ENCODE results near the gene CHCHD10. TPM values are rescaled to one million over a fixed set of nuclear protein-coding genes. Genes with fewer than 3 reads are reported as not detected.

CHCHD10 gene
- total and polyA plus RNA-seq, 2 of the 13 experiments (the other 11 are each of a cell fraction or from before 2014, with no cell fraction given): 37.0 to 62.8 TPM

DNA sequence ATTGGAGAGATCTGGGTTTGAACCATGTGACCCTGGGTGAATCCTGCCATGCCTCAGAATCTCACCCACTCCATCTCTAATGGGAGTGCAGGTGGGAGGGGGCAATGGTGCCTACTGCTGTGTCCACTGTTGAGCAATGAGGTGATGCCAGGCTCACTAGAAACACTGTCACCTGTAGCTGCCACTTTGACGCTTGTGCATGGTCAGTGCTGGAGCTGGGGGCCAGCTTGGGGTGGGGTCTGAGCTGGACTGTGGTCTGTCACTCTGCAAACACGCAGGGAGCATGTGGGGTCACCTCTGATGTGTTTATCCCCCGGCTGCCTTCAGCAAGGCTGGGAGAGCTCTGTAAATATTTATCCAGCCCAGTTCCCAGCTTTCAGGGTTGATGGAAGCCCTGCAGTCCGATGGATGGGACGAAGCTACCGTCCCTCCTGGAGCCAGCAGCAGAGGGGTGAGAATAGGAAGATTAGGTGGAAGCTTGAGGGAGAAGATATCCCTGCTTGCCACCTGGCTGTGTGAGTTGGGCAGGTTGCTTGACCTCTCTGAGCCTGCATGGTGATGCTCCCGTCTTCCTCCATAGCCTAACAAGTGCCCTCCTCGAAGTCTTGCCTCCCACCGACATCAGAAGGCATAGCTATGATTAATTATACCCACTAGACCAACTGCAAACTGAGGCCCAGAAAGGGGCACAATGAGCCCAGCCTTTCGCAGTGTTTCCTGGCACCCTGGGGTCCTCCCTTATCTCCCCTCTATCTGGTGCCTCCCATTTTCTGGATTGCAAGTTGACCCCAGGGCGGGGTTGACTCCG, 6.5 kb upstream of the CHCHD10 start (continued):
- TF ChIP-seq, protein P1, sequence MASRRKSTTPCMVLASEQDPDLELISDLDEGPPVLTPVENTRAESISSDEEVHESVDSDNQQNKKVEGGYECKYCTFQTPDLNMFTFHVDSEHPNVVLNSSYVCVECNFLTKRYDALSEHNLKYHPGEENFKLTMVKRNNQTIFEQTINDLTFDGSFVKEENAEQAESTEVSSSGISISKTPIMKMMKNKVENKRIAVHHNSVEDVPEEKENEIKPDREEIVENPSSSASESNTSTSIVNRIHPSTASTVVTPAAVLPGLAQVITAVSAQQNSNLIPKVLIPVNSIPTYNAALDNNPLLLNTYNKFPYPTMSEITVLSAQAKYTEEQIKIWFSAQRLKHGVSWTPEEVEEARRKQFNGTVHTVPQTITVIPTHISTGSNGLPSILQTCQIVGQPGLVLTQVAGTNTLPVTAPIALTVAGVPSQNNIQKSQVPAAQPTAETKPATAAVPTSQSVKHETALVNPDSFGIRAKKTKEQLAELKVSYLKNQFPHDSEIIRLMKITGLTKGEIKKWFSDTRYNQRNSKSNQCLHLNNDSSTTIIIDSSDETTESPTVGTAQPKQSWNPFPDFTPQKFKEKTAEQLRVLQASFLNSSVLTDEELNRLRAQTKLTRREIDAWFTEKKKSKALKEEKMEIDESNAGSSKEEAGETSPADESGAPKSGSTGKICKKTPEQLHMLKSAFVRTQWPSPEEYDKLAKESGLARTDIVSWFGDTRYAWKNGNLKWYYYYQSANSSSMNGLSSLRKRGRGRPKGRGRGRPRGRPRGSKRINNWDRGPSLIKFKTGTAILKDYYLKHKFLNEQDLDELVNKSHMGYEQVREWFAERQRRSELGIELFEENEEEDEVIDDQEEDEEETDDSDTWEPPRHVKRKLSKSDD (CRISPR knock-in tag; IDR thresholded peaks at IDR 0.05; ENCODE audit: low read depth): 0 out of 2 replicates have a peak, but pooled peaks have one; percentile 44
- TF ChIP-seq, protein P2, sequence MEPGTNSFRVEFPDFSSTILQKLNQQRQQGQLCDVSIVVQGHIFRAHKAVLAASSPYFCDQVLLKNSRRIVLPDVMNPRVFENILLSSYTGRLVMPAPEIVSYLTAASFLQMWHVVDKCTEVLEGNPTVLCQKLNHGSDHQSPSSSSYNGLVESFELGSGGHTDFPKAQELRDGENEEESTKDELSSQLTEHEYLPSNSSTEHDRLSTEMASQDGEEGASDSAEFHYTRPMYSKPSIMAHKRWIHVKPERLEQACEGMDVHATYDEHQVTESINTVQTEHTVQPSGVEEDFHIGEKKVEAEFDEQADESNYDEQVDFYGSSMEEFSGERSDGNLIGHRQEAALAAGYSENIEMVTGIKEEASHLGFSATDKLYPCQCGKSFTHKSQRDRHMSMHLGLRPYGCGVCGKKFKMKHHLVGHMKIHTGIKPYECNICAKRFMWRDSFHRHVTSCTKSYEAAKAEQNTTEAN (CRISPR knock-in tag; conservative IDR thresholded peaks at IDR 0.05): peak; percentile 40; the same call in 1 of the 2 replicates
- TF ChIP-seq SMAD3 (CRISPR knock-in tag; IDR thresholded peaks at IDR 0.05) (no peak; the same call in 1 of the 2 replicates), ATAD3A (CRISPR knock-in tag; IDR thresholded peaks at IDR 0.05) (no peak), SATB2 (CRISPR knock-in tag; IDR thresholded peaks at IDR 0.05) (no peak), CBX5 (CRISPR knock-in tag; IDR thresholded peaks at IDR 0.05; ENCODE audit: borderline replicate concordance) (peak; percentile 48; the same call in 1 of the 2 replicates), DMAP1 (CRISPR knock-in tag; IDR thresholded peaks at IDR 0.05) (peak; percentile 52; the same call in 1 of the 2 replicates), ZNF138 (CRISPR knock-in tag; IDR thresholded peaks at IDR 0.05; ENCODE audit: low read depth) (no peak), GATA4 (IDR thresholded peaks at IDR 0.05; ENCODE audit: borderline replicate concordance, low read depth) (no peak; the same call in 1 of the 2 replicates), GLI4 (CRISPR knock-in tag; IDR thresholded peaks at IDR 0.05; ENCODE audit: borderline replicate concordance) (no peak), CHD4 (IDR thresholded peaks at IDR 0.05; ENCODE audit: borderline replicate concordance, low read length) (no peak; the same call in 1 of the 2 replicates)
- TF ChIP-seq, protein P3, sequence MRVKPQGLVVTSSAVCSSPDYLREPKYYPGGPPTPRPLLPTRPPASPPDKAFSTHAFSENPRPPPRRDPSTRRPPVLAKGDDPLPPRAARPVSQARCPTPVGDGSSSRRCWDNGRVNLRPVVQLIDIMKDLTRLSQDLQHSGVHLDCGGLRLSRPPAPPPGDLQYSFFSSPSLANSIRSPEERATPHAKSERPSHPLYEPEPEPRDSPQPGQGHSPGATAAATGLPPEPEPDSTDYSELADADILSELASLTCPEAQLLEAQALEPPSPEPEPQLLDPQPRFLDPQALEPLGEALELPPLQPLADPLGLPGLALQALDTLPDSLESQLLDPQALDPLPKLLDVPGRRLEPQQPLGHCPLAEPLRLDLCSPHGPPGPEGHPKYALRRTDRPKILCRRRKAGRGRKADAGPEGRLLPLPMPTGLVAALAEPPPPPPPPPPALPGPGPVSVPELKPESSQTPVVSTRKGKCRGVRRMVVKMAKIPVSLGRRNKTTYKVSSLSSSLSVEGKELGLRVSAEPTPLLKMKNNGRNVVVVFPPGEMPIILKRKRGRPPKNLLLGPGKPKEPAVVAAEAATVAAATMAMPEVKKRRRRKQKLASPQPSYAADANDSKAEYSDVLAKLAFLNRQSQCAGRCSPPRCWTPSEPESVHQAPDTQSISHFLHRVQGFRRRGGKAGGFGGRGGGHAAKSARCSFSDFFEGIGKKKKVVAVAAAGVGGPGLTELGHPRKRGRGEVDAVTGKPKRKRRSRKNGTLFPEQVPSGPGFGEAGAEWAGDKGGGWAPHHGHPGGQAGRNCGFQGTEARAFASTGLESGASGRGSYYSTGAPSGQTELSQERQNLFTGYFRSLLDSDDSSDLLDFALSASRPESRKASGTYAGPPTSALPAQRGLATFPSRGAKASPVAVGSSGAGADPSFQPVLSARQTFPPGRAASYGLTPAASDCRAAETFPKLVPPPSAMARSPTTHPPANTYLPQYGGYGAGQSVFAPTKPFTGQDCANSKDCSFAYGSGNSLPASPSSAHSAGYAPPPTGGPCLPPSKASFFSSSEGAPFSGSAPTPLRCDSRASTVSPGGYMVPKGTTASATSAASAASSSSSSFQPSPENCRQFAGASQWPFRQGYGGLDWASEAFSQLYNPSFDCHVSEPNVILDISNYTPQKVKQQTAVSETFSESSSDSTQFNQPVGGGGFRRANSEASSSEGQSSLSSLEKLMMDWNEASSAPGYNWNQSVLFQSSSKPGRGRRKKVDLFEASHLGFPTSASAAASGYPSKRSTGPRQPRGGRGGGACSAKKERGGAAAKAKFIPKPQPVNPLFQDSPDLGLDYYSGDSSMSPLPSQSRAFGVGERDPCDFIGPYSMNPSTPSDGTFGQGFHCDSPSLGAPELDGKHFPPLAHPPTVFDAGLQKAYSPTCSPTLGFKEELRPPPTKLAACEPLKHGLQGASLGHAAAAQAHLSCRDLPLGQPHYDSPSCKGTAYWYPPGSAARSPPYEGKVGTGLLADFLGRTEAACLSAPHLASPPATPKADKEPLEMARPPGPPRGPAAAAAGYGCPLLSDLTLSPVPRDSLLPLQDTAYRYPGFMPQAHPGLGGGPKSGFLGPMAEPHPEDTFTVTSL (CRISPR knock-in tag; IDR thresholded peaks at IDR 0.05; ENCODE audit: borderline replicate concordance): peak; percentile 61; the same call in 1 of the 2 replicates
- TF ChIP-seq, protein P4, sequence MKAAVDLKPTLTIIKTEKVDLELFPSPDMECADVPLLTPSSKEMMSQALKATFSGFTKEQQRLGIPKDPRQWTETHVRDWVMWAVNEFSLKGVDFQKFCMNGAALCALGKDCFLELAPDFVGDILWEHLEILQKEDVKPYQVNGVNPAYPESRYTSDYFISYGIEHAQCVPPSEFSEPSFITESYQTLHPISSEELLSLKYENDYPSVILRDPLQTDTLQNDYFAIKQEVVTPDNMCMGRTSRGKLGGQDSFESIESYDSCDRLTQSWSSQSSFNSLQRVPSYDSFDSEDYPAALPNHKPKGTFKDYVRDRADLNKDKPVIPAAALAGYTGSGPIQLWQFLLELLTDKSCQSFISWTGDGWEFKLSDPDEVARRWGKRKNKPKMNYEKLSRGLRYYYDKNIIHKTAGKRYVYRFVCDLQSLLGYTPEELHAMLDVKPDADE (CRISPR knock-in tag; IDR thresholded peaks at IDR 0.05): no peak
